SU-DHL-6 (cell line): ENCODE data around the gene SHROOM2.

Experiments used
- H2AFZ ChIP-seq: fragments of 200-600 bp; sonication (generic); 2 replicates; pipeline ENCODE4 v1.6.1; 2014; ENCODE audit warnings: low read depth, mild to moderate bottlenecking, moderate library complexity, mixed read lengths, antibody characterized with exemption, low read length; ENCODE audit not compliant: severe bottlenecking
- H3F3A ChIP-seq: fragments of 200-600 bp; shearing (Covaris generic); 2 replicates; pipeline ENCODE4 v1.6.0; 2016; ENCODE audit warnings: antibody characterized with exemption, mild to moderate bottlenecking; ENCODE audit not compliant: insufficient read depth
- H3K27ac ChIP-seq: fragments of 200-600 bp; sonication (generic); 2 replicates; pipeline ENCODE4 v1.5.1; 2016; ENCODE audit warnings: low read depth, mild to moderate bottlenecking, low read length, moderate library complexity, mixed read lengths
- H3K27me3 ChIP-seq: fragments of 200-600 bp; sonication (generic), shearing (Covaris generic); 2 replicates; pipeline ENCODE4 v1.6.0; 2014; ENCODE audit warnings: mild to moderate bottlenecking, low read length
- H3K36me3 ChIP-seq: fragments of 200-600 bp; sonication (generic); 2 replicates; pipeline ENCODE4 v1.6.1; 2014; ENCODE audit warnings: mild to moderate bottlenecking, low read length, mixed read lengths
- H3K4me2 ChIP-seq: fragments of 300-600, 200-600 bp; shearing (Covaris generic), sonication (generic); 2 replicates; pipeline ENCODE4 v1.6.0; 2014; ENCODE audit warnings: low read length, low read depth, mild to moderate bottlenecking; ENCODE audit not compliant: poor library complexity, severe bottlenecking
- H3K4me3 ChIP-seq: fragments of 200-600 bp; sonication (generic); 2 replicates; pipeline ENCODE4 v1.5.1; 2014; ENCODE audit warnings: antibody characterized with exemption, low read length, mild to moderate bottlenecking, mixed read lengths; ENCODE audit not compliant: insufficient read depth, poor library complexity, severe bottlenecking
- H3K79me2 ChIP-seq: fragments of 200-600 bp; sonication (generic); 2 replicates; pipeline ENCODE4 v1.6.1; 2014; ENCODE audit warnings: mild to moderate bottlenecking, low read length, moderate library complexity; ENCODE audit not compliant: insufficient read depth
- H3K9ac ChIP-seq: fragments of 200-600 bp; sonication (generic); 2 replicates; pipeline ENCODE4 v1.7.0; 2014; ENCODE audit warnings: mild to moderate bottlenecking, low read length
- H3K9me2 ChIP-seq: fragments of 200-600 bp; sonication (generic); replicated peaks from 2 replicates; pipeline ENCODE4 v1.6.1; 2014; ENCODE audit warnings: low read length; ENCODE audit not compliant: insufficient read depth
- H3K9me3 ChIP-seq: fragments of 200-600 bp; sonication (generic); 2 replicates; pipeline ENCODE4 v1.6.1; 2014; ENCODE audit warnings: low read length, mixed read lengths; ENCODE audit not compliant: insufficient read depth
- H4K20me1 ChIP-seq: fragments of 200-600 bp; sonication (generic); 2 replicates; pipeline ENCODE4 v1.6.1; 2014; ENCODE audit warnings: low read depth, mild to moderate bottlenecking, antibody characterized with exemption, low read length, moderate library complexity, mixed read lengths
- EZH2phosphoT487 ChIP-seq: fragments of 200-600 bp; sonication (generic), shearing (Covaris generic); conservative IDR thresholded peaks from 2 replicates; pipeline ENCODE4 v1.6.1; 2018; ENCODE audit warnings: mild to moderate bottlenecking, antibody characterized with exemption, low read length, moderate library complexity, mixed read lengths
- TF ChIP-seq, protein P1 (sequence below): fragments of 200-600 bp; sonication (generic); IDR thresholded peaks from one replicate; pipeline ENCODE4 v1.5.1; 2017; ENCODE audit warnings: antibody characterized with exemption, mild to moderate bottlenecking, low read length, moderate library complexity; ENCODE audit not compliant: insufficient read depth, poor library complexity, severe bottlenecking

The SHROOM2 gene

GRCh38 chrX:9921407-9921806 lies 135.2 kb downstream of the SHROOM2 start:
- Histone ChIP-seq H3K4me2 (no peak overlapping the region), H3K27ac (no peak overlapping the region), H2AFZ (no peak overlapping the region), H3K36me3 (no peaks in the 10 kb centered on the region), H4K20me1 (no peaks in the 10 kb centered on the region), H3K9me2 (no peaks in the 10 kb centered on the region), H3F3A (no peaks in the 10 kb centered on the region), H3K9ac (no peak overlapping the region), H3K4me3 (no peak overlapping the region), H3K79me2 (no peaks in the 10 kb centered on the region), H3K27me3 (no peaks in the 10 kb centered on the region), H3K9me3 (no peaks in the 10 kb centered on the region)
- TF ChIP-seq, protein P1, sequence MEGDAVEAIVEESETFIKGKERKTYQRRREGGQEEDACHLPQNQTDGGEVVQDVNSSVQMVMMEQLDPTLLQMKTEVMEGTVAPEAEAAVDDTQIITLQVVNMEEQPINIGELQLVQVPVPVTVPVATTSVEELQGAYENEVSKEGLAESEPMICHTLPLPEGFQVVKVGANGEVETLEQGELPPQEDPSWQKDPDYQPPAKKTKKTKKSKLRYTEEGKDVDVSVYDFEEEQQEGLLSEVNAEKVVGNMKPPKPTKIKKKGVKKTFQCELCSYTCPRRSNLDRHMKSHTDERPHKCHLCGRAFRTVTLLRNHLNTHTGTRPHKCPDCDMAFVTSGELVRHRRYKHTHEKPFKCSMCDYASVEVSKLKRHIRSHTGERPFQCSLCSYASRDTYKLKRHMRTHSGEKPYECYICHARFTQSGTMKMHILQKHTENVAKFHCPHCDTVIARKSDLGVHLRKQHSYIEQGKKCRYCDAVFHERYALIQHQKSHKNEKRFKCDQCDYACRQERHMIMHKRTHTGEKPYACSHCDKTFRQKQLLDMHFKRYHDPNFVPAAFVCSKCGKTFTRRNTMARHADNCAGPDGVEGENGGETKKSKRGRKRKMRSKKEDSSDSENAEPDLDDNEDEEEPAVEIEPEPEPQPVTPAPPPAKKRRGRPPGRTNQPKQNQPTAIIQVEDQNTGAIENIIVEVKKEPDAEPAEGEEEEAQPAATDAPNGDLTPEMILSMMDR: no peak
- no peak for TF ChIP-seq EZH2phosphoT487

- Histone ChIP-seq H3K9me3 (no peaks in the 10 kb centered on the region), H4K20me1 (no peaks in the 10 kb centered on the region), H3F3A (no peaks in the 10 kb centered on the region), H3K36me3 (no peaks in the 10 kb centered on the region), H3K9me2 (no peaks in the 10 kb centered on the region), H3K9ac (no peak overlapping the region), H3K27ac (no peak overlapping the region), H2AFZ (no peak overlapping the region), H3K79me2 (no peaks in the 10 kb centered on the region), H3K4me3 (no peak overlapping the region), H3K4me2 (no peak overlapping the region), H3K27me3 (no peaks in the 10 kb centered on the region)
- TF ChIP-seq, protein P1: no peak
- no peak for TF ChIP-seq EZH2phosphoT487
Observed at GRCh38 chrX:9923357-9923756, 137.1 kb downstream of the SHROOM2 start.

DNA sequence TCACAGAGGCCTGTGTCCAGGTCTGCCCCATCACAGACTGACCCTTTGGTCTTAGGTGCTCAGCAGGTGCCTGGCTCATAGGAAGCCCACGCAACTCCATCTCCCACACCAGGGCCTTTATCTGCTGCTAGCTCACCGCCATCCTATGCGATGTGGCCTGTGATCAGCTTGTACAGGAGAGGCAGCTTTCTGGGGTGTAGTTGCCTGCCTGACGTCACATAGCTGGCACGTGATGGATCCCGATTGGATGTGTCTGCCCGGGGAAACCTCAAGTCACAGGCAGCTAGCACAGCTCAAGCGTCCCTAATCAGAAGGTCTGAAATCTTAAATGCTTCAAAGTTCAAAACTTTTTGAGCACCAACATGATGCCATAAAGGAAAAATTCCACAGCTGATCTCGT lies 139.8 kb downstream of the SHROOM2 start:
- Histone ChIP-seq H3K27me3 (no peaks in the 10 kb centered on the region), H3K9ac (no peak overlapping the region), H3K9me2 (no peaks in the 10 kb centered on the region), H3K27ac (no peak overlapping the region), H3F3A (no peaks in the 10 kb centered on the region), H3K36me3 (no peaks in the 10 kb centered on the region), H3K4me2 (no peak overlapping the region), H4K20me1 (no peaks in the 10 kb centered on the region), H3K79me2 (no peaks in the 10 kb centered on the region), H3K9me3 (no peaks in the 10 kb centered on the region), H2AFZ (no peak overlapping the region), H3K4me3 (no peak overlapping the region)
- TF ChIP-seq EZH2phosphoT487: no peak
- TF ChIP-seq, protein P1: no peak
